ENCODE measurements around the gene MZF1. TPM values are rescaled to one million over a fixed set of nuclear protein-coding genes. Genes with fewer than 3 reads are reported as not detected.

MZF1 gene
- total and polyA plus RNA-seq, 10 of the 15 experiments (the other 5 are each of a cell fraction or from before 2014, with no cell fraction given) = 0.38 to 14.7 (median 7.2) TPM

- TF ChIP-seq MXI1 (IDR thresholded peaks at IDR 0.05; ENCODE audit: low read depth, low read length) = no peak
- TF ChIP-seq SREBF1 (IDR thresholded peaks at IDR 0.05; ENCODE audit: low read length) = no peak
Measured at GRCh38 chr19:58538257-58539168, 34.6 kb downstream of the MZF1 start (continued).

GRCh38 chr19:58536852-58537798 lies 36.0 kb downstream of the MZF1 start:
- ATAC-seq = peak; percentile 18; the same call in 1 of the 3 replicates
- ChIA-PET SMC1A (ENCODE audit: uncharacterized antibody, unreplicated experiment) (no interaction called here), CTCF (interaction anchor here (1.0 kb wide), 1 partner anchor 17 kb away, joined by 3 read pairs; the partner anchor contains the start of gene ZBTB45), POLR2A (interaction anchor here (0.7 kb wide), 1 partner anchor 25 kb away, joined by 4 read pairs; no protein-coding TSS in a partner anchor), RAD21 (ENCODE audit: unreplicated experiment) (interaction anchor here (1.0 kb wide), 1 partner anchor 17 kb away, joined by 3 read pairs; the partner anchor contains the start of gene ZBTB45)
- Histone ChIP-seq H3K4me1 (ENCODE audit: control insufficient read depth, insufficient read depth, low read length) (no peaks in the 10 kb centered on the region), H3K4me3 (no peak overlapping the region), H4K20me1 (ENCODE audit: control insufficient read depth, insufficient read depth) (no peaks in the 10 kb centered on the region), H3K9me3 (replicated peaks; ENCODE audit: control insufficient read depth, insufficient read depth, low read length) (no peaks in the 10 kb centered on the region), H2AFZ (ENCODE audit: control insufficient read depth, low read depth, low read length) (no peak overlapping the region), H3K27me3 (replicated peaks in 1 of 2; ENCODE audit: control insufficient read depth in 2 of 2, insufficient read depth in 2 of 2, low read length in 1 of 2) (peaks cover 0 to 1% of the 10 kb centered on the region in 2 experiments; a peak in 2 of 4 replicates), H3K4me2 (ENCODE audit: control insufficient read depth, insufficient read depth) (no peak overlapping the region), H3K9ac (ENCODE audit: control insufficient read depth, insufficient read depth, low read length) (no peak overlapping the region), H3K79me2 (ENCODE audit: control insufficient read depth, insufficient read depth, low read length) (no peaks in the 10 kb centered on the region), H3K27ac (ENCODE audit: control insufficient read depth, insufficient read depth) (no peak overlapping the region), H3K36me3 (ENCODE audit: control insufficient read depth in 2 of 2, insufficient read depth in 2 of 2, low read length in 1 of 2) (no peaks in the 10 kb centered on the region)
- in situ Hi-C loops (cut with MboI) (no loop called here), intact Hi-C loops (cut with micrococcal nuclease; ENCODE audit: unreplicated experiment) (no loop called here)
- TF ChIP-seq YBX1 (IDR thresholded peaks at IDR 0.05) = no peak
- no peak for TF ChIP-seq BACH1 (IDR thresholded peaks at IDR 0.05; ENCODE audit: borderline replicate concordance)
- TF ChIP-seq TAF1 (IDR thresholded peaks at IDR 0.05; ENCODE audit: borderline replicate concordance, low read depth, low read length) = no peak
- no TSS peak for BruUV-seq (replicated peaks)
- 50% methylated on average over 8 of the region's 8 CpGs for WGBS (ENCODE audit: insufficient coverage, insufficient replicate concordance, low lambda C conversion rate, missing lambda C conversion rate)
- FAIRE-seq = no peak
- no peak for DNase-seq (ENCODE audit: low read depth, low spot score)
